Measurements from ENCODE around the gene C4BPA.

Gene C4BPA

GRCh38 chr1:207128336-207128921 lies 24.4 kb downstream of the C4BPA start:
- no peak for DNase-seq

GRCh38 chr1:207129053-207129452 lies 25.0 kb downstream of the C4BPA start:
- DNase-seq: no peak

GRCh38 chr1:207130252-207131036 lies 26.4 kb downstream of the C4BPA start:
- DNase-seq: no peak

- no peak for DNase-seq
Measured at GRCh38 chr1:207131163-207131562, 27.1 kb downstream of the C4BPA start.

GRCh38 chr1:207134581-207134980 lies 30.5 kb downstream of the C4BPA start:
- DNase-seq: no peak

GRCh38 chr1:207139616-207140015 lies 35.6 kb downstream of the C4BPA start:
- no peak for DNase-seq

GRCh38 chr1:207140536-207140935 lies 36.5 kb downstream of the C4BPA start:
- no peak for DNase-seq

- DNase-seq: no peak
Measured at GRCh38 chr1:207145401-207146058, 41.5 kb downstream of the C4BPA start.

- DNase-seq: no peak
Measured at GRCh38 chr1:207151920-207152319, 47.9 kb downstream of the C4BPA start.

GRCh38 chr1:207152792-207153468 lies 48.9 kb downstream of the C4BPA start:
- no peak for DNase-seq

GRCh38 chr1:207155028-207155427 lies 51.0 kb downstream of the C4BPA start:
- no peak for DNase-seq

GRCh38 chr1:207156095-207156494 lies 52.1 kb downstream of the C4BPA start:
- DNase-seq: no peak

GRCh38 chr1:207156826-207157225 lies 52.8 kb downstream of the C4BPA start:
- no peak for DNase-seq

GRCh38 chr1:207164086-207164485 lies 60.1 kb downstream of the C4BPA start:
- no peak for DNase-seq

GRCh38 chr1:207172321-207172720 lies 68.3 kb downstream of the C4BPA start:
- DNase-seq: no peak

- DNase-seq: no peak
Measured at GRCh38 chr1:207172885-207173284, 68.9 kb downstream of the C4BPA start.

- no peak for DNase-seq
Measured at GRCh38 chr1:207173396-207173795, 69.4 kb downstream of the C4BPA start.

GRCh38 chr1:207174913-207175312 lies 70.9 kb downstream of the C4BPA start:
- DNase-seq: no peak

GRCh38 chr1:207179036-207179435 lies 75.0 kb downstream of the C4BPA start:
- DNase-seq: no peak

GRCh38 chr1:207181847-207182246 lies 77.8 kb downstream of the C4BPA start:
- no peak for DNase-seq

GRCh38 chr1:207186503-207186902 lies 82.5 kb downstream of the C4BPA start:
- DNase-seq: no peak

- no peak for DNase-seq
Measured at GRCh38 chr1:207188901-207189300, 84.9 kb downstream of the C4BPA start.

GRCh38 chr1:207191061-207191460 lies 87.0 kb downstream of the C4BPA start:
- DNase-seq: no peak

GRCh38 chr1:207191776-207192175 lies 87.7 kb downstream of the C4BPA start:
- DNase-seq: no peak
